Stomach (tissue), 4 donors: Measurements from ENCODE around the gene WDR48.

Source experiments
- CTCF ChIP-seq, 7 experiments: fragments of 450-650 bp in 4 of 7; fragments of 200-600 bp in 3 of 7; sonication (generic) in 3 of 7; IDR thresholded peaks; one replicate each; pipeline ENCODE4 v1.5.1; 2016 to 2019; ENCODE audit warnings: antibody characterized with exemption in 7 of 7, control low read depth in 2 of 7, mild to moderate bottlenecking in 1 of 7
- EP300 ChIP-seq: sonication (generic); formaldehyde crosslinking; IDR thresholded peaks from one replicate; pipeline ENCODE4 v1.6.1; 2017; ENCODE audit warnings: antibody characterized with exemption
- POLR2A ChIP-seq, 4 donors: fragments of 450-650 bp; IDR thresholded peaks; one replicate each; pipeline ENCODE4 v1.6.1; 2016; ENCODE audit warnings: antibody characterized with exemption in 4 of 4, control low read depth in 2 of 4, mild to moderate bottlenecking in 1 of 4, moderate library complexity in 1 of 4
- POLR2AphosphoS5 ChIP-seq, 3 donors: sonication (generic); formaldehyde crosslinking; IDR thresholded peaks; one replicate each; pipeline ENCODE4 v1.6.1; 2016; ENCODE audit warnings: antibody characterized with exemption in 3 of 3

GRCh38 chr3:39103324-39103693, 51.5 kb downstream of the WDR48 start:
- no peak for TF ChIP-seq CTCF (IDR thresholded peaks at IDR 0.05)
- no peak for TF ChIP-seq POLR2A (IDR thresholded peaks at IDR 0.05)
- no peak for TF ChIP-seq EP300
- TF ChIP-seq POLR2AphosphoS5 (IDR thresholded peaks at IDR 0.05), result no peak
